Tibial nerve (tissue), 4 donors: Measurements from ENCODE around the gene NAP1L4.

Source experiments
- CTCF ChIP-seq, 5 experiments: fragments of 200-600 bp in 3 of 5; fragments of 450-650 bp in 2 of 5; sonication (generic) in 3 of 5; IDR thresholded peaks; one replicate each; pipeline ENCODE4 v1.5.1; 2016 to 2019; ENCODE audit warnings: antibody characterized with exemption in 5 of 5, mild to moderate bottlenecking in 3 of 5, moderate library complexity in 2 of 5
- EP300 ChIP-seq, 2 donors: sonication (generic); formaldehyde crosslinking; IDR thresholded peaks; one replicate each; pipeline ENCODE4 v1.6.1; 2017; ENCODE audit warnings: antibody characterized with exemption in 2 of 2, mild to moderate bottlenecking in 1 of 2

GRCh38 chr11:2999464-2999998 lies 7.4 kb upstream of the NAP1L4 start:
- no peak for TF ChIP-seq CTCF (IDR thresholded peaks at IDR 0.05)
- TF ChIP-seq EP300 (IDR thresholded peaks at IDR 0.05): no peak
